DOHH2 (cell line): Measurements from ENCODE around the gene HMG20A.

Source experiments
- CTCF ChIP-seq: fragments of 200-600 bp; sonication (generic); IDR thresholded peaks from one replicate; pipeline ENCODE4 v1.5.1; 2014; ENCODE audit warnings: antibody characterized with exemption, mild to moderate bottlenecking, low read depth, low read length; ENCODE audit not compliant: poor library complexity, severe bottlenecking
- EZH2phosphoT487 ChIP-seq: fragments of 200-600 bp; sonication (generic); IDR thresholded peaks from 2 replicates; pipeline ENCODE4 v1.6.1; 2017; ENCODE audit warnings: borderline replicate concordance, mild to moderate bottlenecking, antibody characterized with exemption, low read length, moderate library complexity, mixed read lengths

GRCh38 chr15:77508541-77509243, 88.0 kb downstream of the HMG20A start:
- TF ChIP-seq CTCF = no peak
- TF ChIP-seq EZH2phosphoT487 = no peak
